Measurements from ENCODE around the gene SPOCD1. TPM values are rescaled to one million over a fixed set of nuclear protein-coding genes. Genes with fewer than 3 reads are reported as not detected.

Gene SPOCD1
- total RNA-seq, 2 donors from 2014 or later: 21.6 TPM; not detected in 1

- WGBS: 61% methylated on average over 4 of the region's 4 CpGs
- no peak for TF ChIP-seq POLR2AphosphoS5 (IDR thresholded peaks at IDR 0.05)
- TF ChIP-seq POLR2A (IDR thresholded peaks at IDR 0.05): no peak
- no peak for TF ChIP-seq CTCF (IDR thresholded peaks at IDR 0.05)
- intact Hi-C loops (cut with DNase I): no loop called here
Measured at GRCh38 chr1:31809698-31810097, 6.1 kb downstream of the SPOCD1 start.

GRCh38 chr1:31807273-31808048, 8.4 kb downstream of the SPOCD1 start:
- Histone ChIP-seq H3K4me1 (replicated peaks) (no peaks in the 10 kb centered on the region), H3K4me3 (no peak overlapping the region), H3K27ac (no peak overlapping the region), H3K9me3 (no peaks in the 10 kb centered on the region), H3K27me3 (replicated peaks; ENCODE audit: insufficient read depth) (no peaks in the 10 kb centered on the region), H3K36me3 (no peaks in the 10 kb centered on the region)
- DNase-seq (ENCODE audit: low spot score): no peak
- no peak for TF ChIP-seq POLR2A (IDR thresholded peaks at IDR 0.05)
- no peak for TF ChIP-seq POLR2AphosphoS5 (IDR thresholded peaks at IDR 0.05)
- no peak for TF ChIP-seq CTCF (IDR thresholded peaks at IDR 0.05)
- intact Hi-C loops (cut with DNase I): no loop called here
- WGBS: 66% methylated on average over 4 of the region's 4 CpGs

More at GRCh38 chr1:31809698-31810097, 6.1 kb downstream of the SPOCD1 start:
- no peaks in the 10 kb centered on the region for H3K36me3 ChIP-seq
- H3K4me1 ChIP-seq (replicated peaks): no peaks in the 10 kb centered on the region
- no peaks in the 10 kb centered on the region for H3K27me3 ChIP-seq (replicated peaks; ENCODE audit: insufficient read depth)
- H3K9me3 ChIP-seq: no peaks in the 10 kb centered on the region
- H3K4me3 ChIP-seq: no peak overlapping the region
- H3K27ac ChIP-seq: no peak overlapping the region
- no peak for DNase-seq (ENCODE audit: low spot score)

GRCh38 chr1:31805318-31805717, 10.5 kb downstream of the SPOCD1 start:
- Histone ChIP-seq H3K9me3 (no peaks in the 10 kb centered on the region), H3K36me3 (no peaks in the 10 kb centered on the region), H3K4me3 (no peak overlapping the region), H3K27me3 (replicated peaks; ENCODE audit: insufficient read depth) (no peaks in the 10 kb centered on the region), H3K4me1 (replicated peaks) (no peaks in the 10 kb centered on the region), H3K27ac (no peak overlapping the region)
- intact Hi-C loops (cut with DNase I): no loop called here
- no peak for TF ChIP-seq POLR2AphosphoS5 (IDR thresholded peaks at IDR 0.05)
- no peak for TF ChIP-seq POLR2A (IDR thresholded peaks at IDR 0.05)
- TF ChIP-seq CTCF (IDR thresholded peaks at IDR 0.05): no peak
- DNase-seq (ENCODE audit: low spot score): no peak
- 87% methylated on average over 6 of the region's 6 CpGs for WGBS

GRCh38 chr1:31804098-31804497, 11.7 kb downstream of the SPOCD1 start:
- H3K9me3 ChIP-seq: no peaks in the 10 kb centered on the region
- 100% methylated on average over 1 of the region's 1 CpG for WGBS
- TF ChIP-seq CTCF (IDR thresholded peaks at IDR 0.05) (no peak), POLR2AphosphoS5 (IDR thresholded peaks at IDR 0.05) (no peak), POLR2A (IDR thresholded peaks at IDR 0.05) (no peak)
- no peak for DNase-seq (ENCODE audit: low spot score)
- intact Hi-C loops (cut with DNase I): no loop called here
- H3K27ac ChIP-seq: no peak overlapping the region
- H3K4me3 ChIP-seq: no peak overlapping the region
- H3K36me3 ChIP-seq: no peaks in the 10 kb centered on the region
- no peaks in the 10 kb centered on the region for H3K27me3 ChIP-seq (replicated peaks; ENCODE audit: insufficient read depth)
- H3K4me1 ChIP-seq (replicated peaks): no peaks in the 10 kb centered on the region

GRCh38 chr1:31803610-31804009, 12.2 kb downstream of the SPOCD1 start:
- no peaks in the 10 kb centered on the region for H3K36me3 ChIP-seq
- TF ChIP-seq POLR2AphosphoS5 (IDR thresholded peaks at IDR 0.05) (no peak), POLR2A (IDR thresholded peaks at IDR 0.05) (no peak), CTCF (IDR thresholded peaks at IDR 0.05) (no peak)
- intact Hi-C loops (cut with DNase I): no loop called here

More at GRCh38 chr1:31803610-31804009, 12.2 kb downstream of the SPOCD1 start:
- no peaks in the 10 kb centered on the region for H3K4me1 ChIP-seq (replicated peaks)
- WGBS: 100% methylated on average over 2 of the region's 2 CpGs
- H3K27me3 ChIP-seq (replicated peaks; ENCODE audit: insufficient read depth): no peaks in the 10 kb centered on the region
- no peak overlapping the region for H3K27ac ChIP-seq
- H3K4me3 ChIP-seq: no peak overlapping the region
- no peaks in the 10 kb centered on the region for H3K9me3 ChIP-seq
- no peak for DNase-seq (ENCODE audit: low spot score)

All from prostate gland (tissue), 2 donors.